ENCODE data around the gene SSH2. TPM values are rescaled to one million over a fixed set of nuclear protein-coding genes. Genes with fewer than 3 reads are reported as not detected.

The SSH2 gene
- total RNA-seq, 5 donors from 2014 or later (not counting 1 experiment from before 2014, with no cell fraction given), result 76.2 to 115 (median 82.7) TPM

DNA sequence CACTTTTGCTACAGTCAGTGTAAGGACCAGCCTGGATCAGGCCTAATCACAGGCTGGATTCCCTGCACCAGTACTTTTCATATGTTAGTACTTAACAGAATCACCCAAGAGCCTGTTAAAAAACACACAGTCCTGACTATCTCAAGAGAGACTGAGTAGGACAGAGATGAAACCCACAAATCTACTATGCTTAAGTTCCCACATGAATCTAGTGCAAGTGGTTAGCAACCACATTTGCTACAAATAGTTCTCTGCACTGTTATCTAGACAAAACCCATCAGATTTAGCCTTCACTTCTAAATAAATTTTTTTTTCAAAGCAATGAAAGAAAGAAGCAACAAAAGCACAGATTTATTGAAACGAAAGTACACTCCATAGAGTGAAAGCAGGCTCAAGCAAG, 38.9 kb downstream of the SSH2 start:
- DNase-seq, result no peak
- CTCF ChIA-PET, result interaction anchor here in 1 of 2 donors (1.4 kb wide), 1 partner anchor 40 kb away, joined by 4 read pairs; no protein-coding TSS in a partner anchor
- H3K27me3 ChIP-seq (replicated peaks in 1 of 2; ENCODE audit: control insufficient read depth in 2 of 2, extremely low read depth in 1 of 2, insufficient read depth in 2 of 2, low read length in 1 of 2), result no peaks in the 10 kb centered on the region
- no peaks in the 10 kb centered on the region for H3K36me3 ChIP-seq (ENCODE audit: control insufficient read depth in 2 of 2, extremely low read depth in 1 of 2, insufficient read depth in 1 of 2, low read length in 1 of 2)
- peak overlapping the region; percentile 9 to 45 for H3K27ac Mint-ChIP-seq
- H3K4me1 Mint-ChIP-seq, result peaks cover 19 to 31% (median 25%) of the 10 kb centered on the region in 3 donors
- H3K9me3 ChIP-seq, result no peaks in the 10 kb centered on the region
- H3K27ac ChIP-seq (ENCODE audit: low read length), result no peak overlapping the region
- POLR2A ChIA-PET, result interaction anchor here (0.6 to 0.7 kb wide), 2 partner anchors 22 to 99 kb away, joined by 4 to 8 read pairs; no protein-coding TSS in a partner anchor
- no peak overlapping the region for H3K4me3 Mint-ChIP-seq
- peaks cover 0 to 11% (median 9%) of the 10 kb centered on the region in 3 donors for H3K9me3 Mint-ChIP-seq
- H3K36me3 Mint-ChIP-seq, result peaks cover 20% of the 10 kb centered on the region
- no CpG with 5 or more reads among the region's 1 CpG for WGBS (ENCODE audit: insufficient coverage)
- H3K4me3 ChIP-seq (ENCODE audit: control insufficient read depth in 1 of 2, extremely low read depth in 1 of 2, low read length in 1 of 2), result no peak overlapping the region
- no peak for ATAC-seq (replicated peaks in 1 of 4)
- H3K4me1 ChIP-seq (ENCODE audit: control insufficient read depth in 1 of 2, extremely low read depth in 1 of 2, insufficient read depth in 2 of 2, low read length in 2 of 2), result no peaks in the 10 kb centered on the region
- H3K27me3 Mint-ChIP-seq, result no peaks in the 10 kb centered on the region

DNA sequence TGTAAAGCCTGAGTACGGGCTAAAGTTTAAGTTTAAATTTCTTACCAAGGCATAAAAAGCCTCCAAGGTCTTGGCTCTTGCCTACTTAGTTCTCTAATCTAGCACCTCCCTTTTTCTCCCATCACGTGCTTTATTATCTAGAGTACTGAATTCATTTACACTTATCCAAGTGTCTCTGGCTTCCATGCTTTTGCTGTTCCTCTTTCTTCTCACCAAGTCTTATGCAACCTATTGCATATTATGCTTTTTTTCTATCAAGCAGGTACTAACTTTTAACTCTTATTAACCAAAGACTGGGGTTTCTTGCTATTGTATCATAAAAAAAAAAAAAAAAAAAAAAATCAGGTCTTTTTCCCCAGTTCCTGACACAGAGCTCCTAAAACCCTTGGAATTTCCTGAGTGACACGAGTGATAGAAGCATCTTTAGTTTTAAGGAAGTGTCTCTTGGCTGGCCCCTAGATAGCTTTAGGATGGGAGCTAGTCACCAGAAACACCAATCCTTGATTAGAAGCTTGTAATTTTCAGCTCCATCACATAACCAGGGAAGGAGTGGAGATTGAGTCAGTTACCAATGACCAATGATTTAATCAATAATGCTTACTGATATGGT, 44.9 kb downstream of the SSH2 start:
- Mint-ChIP-seq H3K27ac (no peak overlapping the region), H3K9me3 (no peaks in the 10 kb centered on the region), H3K4me3 (no peak overlapping the region), H3K4me1 (peaks cover 37 to 48% (median 40%) of the 10 kb centered on the region in 3 donors), H3K36me3 (peaks cover 9% of the 10 kb centered on the region), H3K27me3 (no peaks in the 10 kb centered on the region)
- POLR2A ChIA-PET, result interaction anchor here in 1 of 2 donors (0.9 kb wide), 1 partner anchor 9 kb away, joined by 6 read pairs; no protein-coding TSS in a partner anchor
- no peak overlapping the region for H3K4me3 ChIP-seq (ENCODE audit: control insufficient read depth in 1 of 2, extremely low read depth in 1 of 2, low read length in 1 of 2)
- no peak overlapping the region for H3K27ac ChIP-seq (ENCODE audit: low read length)
- ATAC-seq (replicated peaks in 1 of 4) (no peak), DNase-seq (no peak)
- H3K36me3 ChIP-seq (ENCODE audit: control insufficient read depth in 2 of 2, extremely low read depth in 1 of 2, insufficient read depth in 1 of 2, low read length in 1 of 2), result no peaks in the 10 kb centered on the region
- no peaks in the 10 kb centered on the region for H3K27me3 ChIP-seq (replicated peaks in 1 of 2; ENCODE audit: control insufficient read depth in 2 of 2, extremely low read depth in 1 of 2, insufficient read depth in 2 of 2, low read length in 1 of 2)
- CTCF ChIA-PET, result interaction anchor here (0.6 to 0.7 kb wide), 3 partner anchors 65 to 77 kb away, joined by 3 to 7 read pairs (median 5); no protein-coding TSS in a partner anchor
- peaks cover 0 to 4% of the 10 kb centered on the region in 2 experiments for H3K4me1 ChIP-seq (ENCODE audit: control insufficient read depth in 1 of 2, extremely low read depth in 1 of 2, insufficient read depth in 2 of 2, low read length in 2 of 2)
- WGBS (ENCODE audit: insufficient coverage), result 92% methylated on average over 2 of the region's 3 CpGs
- no peaks in the 10 kb centered on the region for H3K9me3 ChIP-seq

DNA sequence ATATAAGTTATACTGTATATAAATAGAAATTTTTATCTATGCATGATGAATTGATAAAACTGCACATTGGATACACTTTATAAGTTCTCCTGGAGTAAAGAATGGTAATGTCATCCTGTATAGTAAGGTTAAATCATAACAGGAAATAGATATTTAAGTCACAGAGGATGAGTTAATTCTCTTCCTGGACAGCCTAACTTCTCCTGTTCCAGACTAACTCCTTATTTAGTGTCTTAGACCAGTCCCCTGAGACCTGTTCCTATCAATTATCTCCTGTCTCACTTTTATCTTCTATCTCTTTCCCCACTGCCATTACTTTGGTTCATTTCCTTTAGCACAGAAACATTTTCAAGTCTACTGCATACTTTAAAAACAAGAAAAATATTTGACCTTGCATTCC, 46.5 kb downstream of the SSH2 start:
- H3K4me3 ChIP-seq (ENCODE audit: control insufficient read depth in 1 of 2, extremely low read depth in 1 of 2, low read length in 1 of 2), result no peak overlapping the region
- no peaks in the 10 kb centered on the region for H3K9me3 Mint-ChIP-seq
- H3K9me3 ChIP-seq, result no peaks in the 10 kb centered on the region
- H3K36me3 Mint-ChIP-seq, result peaks cover 7% of the 10 kb centered on the region
- peak overlapping the region; percentile 6 to 82 for H3K27ac Mint-ChIP-seq
- H3K36me3 ChIP-seq (ENCODE audit: control insufficient read depth in 2 of 2, extremely low read depth in 1 of 2, insufficient read depth in 1 of 2, low read length in 1 of 2), result no peaks in the 10 kb centered on the region
- no peak overlapping the region for H3K27ac ChIP-seq (ENCODE audit: low read length)
- no peaks in the 10 kb centered on the region for H3K27me3 Mint-ChIP-seq
- peaks cover 41 to 56% (median 49%) of the 10 kb centered on the region in 3 donors for H3K4me1 Mint-ChIP-seq
- H3K27me3 ChIP-seq (replicated peaks in 1 of 2; ENCODE audit: control insufficient read depth in 2 of 2, extremely low read depth in 1 of 2, insufficient read depth in 2 of 2, low read length in 1 of 2), result no peaks in the 10 kb centered on the region
- ChIA-PET CTCF (no interaction called here), POLR2A (no interaction called here)
- peak in 1 of 4 experiments; percentile 38 for ATAC-seq (replicated peaks in 1 of 4)
- H3K4me1 ChIP-seq (ENCODE audit: control insufficient read depth in 1 of 2, extremely low read depth in 1 of 2, insufficient read depth in 2 of 2, low read length in 2 of 2), result peaks cover 0 to 7% of the 10 kb centered on the region in 2 experiments
- no peak for DNase-seq
- no peak overlapping the region for H3K4me3 Mint-ChIP-seq

DNA sequence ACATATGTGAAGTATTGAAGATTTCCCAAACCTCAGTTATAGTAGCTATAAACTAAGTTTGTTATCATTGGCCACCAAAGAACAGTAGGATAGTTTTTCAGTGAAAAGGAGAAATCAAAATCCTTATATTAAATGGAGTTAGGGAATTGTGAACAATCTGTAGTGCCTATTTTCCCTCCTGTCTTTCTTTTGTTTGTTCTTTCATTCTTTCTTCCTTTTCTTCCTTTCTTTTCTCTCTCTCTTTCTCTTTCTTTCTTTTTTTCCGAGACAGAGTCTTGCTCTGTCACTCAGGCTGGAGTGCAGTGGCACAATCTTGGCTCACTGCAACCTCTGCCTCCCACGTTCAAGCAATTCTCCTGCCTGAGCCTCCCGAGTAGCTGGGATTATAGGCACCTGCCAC, 48.8 kb downstream of the SSH2 start:
- 100% methylated on average over 2 of the region's 3 CpGs for WGBS (ENCODE audit: insufficient coverage)
- peaks cover 0 to 7% of the 10 kb centered on the region in 2 experiments for H3K4me1 ChIP-seq (ENCODE audit: control insufficient read depth in 1 of 2, extremely low read depth in 1 of 2, insufficient read depth in 2 of 2, low read length in 2 of 2)
- no peaks in the 10 kb centered on the region for H3K36me3 ChIP-seq (ENCODE audit: control insufficient read depth in 2 of 2, extremely low read depth in 1 of 2, insufficient read depth in 1 of 2, low read length in 1 of 2)
- no peak overlapping the region for H3K27ac ChIP-seq (ENCODE audit: low read length)
- Mint-ChIP-seq H3K4me1 (peaks cover 50 to 70% (median 55%) of the 10 kb centered on the region in 3 donors), H3K4me3 (no peak overlapping the region), H3K27me3 (no peaks in the 10 kb centered on the region), H3K27ac (no peak overlapping the region), H3K9me3 (no peaks in the 10 kb centered on the region), H3K36me3 (peaks cover 15% of the 10 kb centered on the region)
- no peak overlapping the region for H3K4me3 ChIP-seq (ENCODE audit: control insufficient read depth in 1 of 2, extremely low read depth in 1 of 2, low read length in 1 of 2)
- ATAC-seq (replicated peaks in 1 of 4) (no peak), DNase-seq (no peak)
- no peaks in the 10 kb centered on the region for H3K9me3 ChIP-seq
- H3K27me3 ChIP-seq (replicated peaks in 1 of 2; ENCODE audit: control insufficient read depth in 2 of 2, extremely low read depth in 1 of 2, insufficient read depth in 2 of 2, low read length in 1 of 2), result no peaks in the 10 kb centered on the region
- ChIA-PET POLR2A (no interaction called here), CTCF (no interaction called here)

DNA sequence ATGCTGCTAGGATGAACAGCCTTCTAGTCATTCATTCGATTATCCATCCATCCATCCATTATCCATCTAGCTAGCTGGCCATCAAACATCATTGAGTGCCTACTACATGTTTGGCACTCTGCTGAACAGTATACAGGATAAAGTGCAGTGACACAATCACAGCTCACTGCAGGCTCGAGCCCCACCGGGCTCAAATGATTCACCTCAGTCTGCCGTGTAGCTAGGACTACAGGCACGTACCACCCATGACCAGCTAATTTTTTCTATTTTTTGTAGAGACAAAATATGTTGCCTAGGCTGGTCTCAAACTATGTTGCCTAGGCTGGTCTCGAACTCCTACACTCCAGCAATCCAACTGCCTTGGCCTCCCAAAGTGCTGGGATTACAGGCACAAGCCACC, 50.0 kb downstream of the SSH2 start:
- no peak overlapping the region for H3K4me3 Mint-ChIP-seq
- H3K27me3 Mint-ChIP-seq, result no peaks in the 10 kb centered on the region
- no peaks in the 10 kb centered on the region for H3K9me3 Mint-ChIP-seq
- no peaks in the 10 kb centered on the region for H3K9me3 ChIP-seq
- ATAC-seq (replicated peaks in 1 of 4), result no peak
- no peak overlapping the region for H3K27ac Mint-ChIP-seq
- H3K36me3 ChIP-seq (ENCODE audit: control insufficient read depth in 2 of 2, extremely low read depth in 1 of 2, insufficient read depth in 1 of 2, low read length in 1 of 2), result no peaks in the 10 kb centered on the region
- no peak overlapping the region for H3K27ac ChIP-seq (ENCODE audit: low read length)
- ChIA-PET CTCF (no interaction called here), POLR2A (no interaction called here)
- peaks cover 50 to 74% (median 55%) of the 10 kb centered on the region in 3 donors for H3K4me1 Mint-ChIP-seq
- H3K36me3 Mint-ChIP-seq, result peaks cover 8% of the 10 kb centered on the region
- DNase-seq, result no peak
- no peak overlapping the region for H3K4me3 ChIP-seq (ENCODE audit: control insufficient read depth in 1 of 2, extremely low read depth in 1 of 2, low read length in 1 of 2)
- 96% methylated on average over 6 of the region's 6 CpGs for WGBS (ENCODE audit: insufficient coverage)
- peaks cover 0 to 7% of the 10 kb centered on the region in 2 experiments for H3K4me1 ChIP-seq (ENCODE audit: control insufficient read depth in 1 of 2, extremely low read depth in 1 of 2, insufficient read depth in 2 of 2, low read length in 2 of 2)
- H3K27me3 ChIP-seq (replicated peaks in 1 of 2; ENCODE audit: control insufficient read depth in 2 of 2, extremely low read depth in 1 of 2, insufficient read depth in 2 of 2, low read length in 1 of 2), result no peaks in the 10 kb centered on the region

DNA sequence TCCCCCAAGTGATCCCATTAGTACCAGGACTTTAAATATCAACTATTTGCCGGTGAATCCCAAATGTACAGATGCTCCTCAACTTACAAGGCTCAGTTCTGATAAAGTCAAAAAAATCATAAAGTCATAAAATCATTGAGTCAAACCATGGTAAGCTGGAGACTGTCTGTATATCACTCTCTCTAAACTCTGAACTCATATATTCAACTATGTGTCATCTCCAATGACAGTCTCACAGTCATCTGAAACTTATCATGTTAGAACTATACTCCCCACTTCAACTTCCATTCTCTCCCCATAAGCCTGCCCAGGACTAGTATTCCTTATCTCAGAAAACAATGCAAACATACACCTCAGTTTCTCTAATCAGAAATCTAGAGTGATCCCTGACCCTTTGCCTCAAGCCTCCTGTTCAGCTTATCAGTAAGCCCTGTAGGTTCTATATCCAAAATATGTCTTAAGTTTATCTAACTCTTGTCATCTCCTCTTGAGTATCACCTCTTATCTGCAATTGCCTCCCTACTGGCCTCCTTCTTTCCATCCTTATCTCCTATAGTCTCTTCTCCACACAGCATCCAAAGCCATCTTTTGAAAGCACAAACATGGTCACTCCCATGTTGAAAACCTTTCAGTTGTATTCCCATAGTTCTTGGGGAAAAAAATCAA, 55.0 kb downstream of the SSH2 start:
- POLR2A ChIA-PET, result no interaction called here

More for the DNA sequence above, 55.0 kb downstream of the SSH2 start:
- Mint-ChIP-seq H3K27me3 (no peaks in the 10 kb centered on the region), H3K36me3 (peaks cover 8% of the 10 kb centered on the region), H3K4me1 (peaks cover 29 to 44% (median 30%) of the 10 kb centered on the region in 3 donors), H3K4me3 (no peak overlapping the region), H3K27ac (no peak overlapping the region), H3K9me3 (no peaks in the 10 kb centered on the region)
- H3K9me3 ChIP-seq, result no peaks in the 10 kb centered on the region
- H3K27ac ChIP-seq (ENCODE audit: low read length), result no peak overlapping the region
- peaks cover 0 to 4% of the 10 kb centered on the region in 2 experiments for H3K4me1 ChIP-seq (ENCODE audit: control insufficient read depth in 1 of 2, extremely low read depth in 1 of 2, insufficient read depth in 2 of 2, low read length in 2 of 2)
- no peaks in the 10 kb centered on the region for H3K36me3 ChIP-seq (ENCODE audit: control insufficient read depth in 2 of 2, extremely low read depth in 1 of 2, insufficient read depth in 1 of 2, low read length in 1 of 2)
- H3K27me3 ChIP-seq (replicated peaks in 1 of 2; ENCODE audit: control insufficient read depth in 2 of 2, extremely low read depth in 1 of 2, insufficient read depth in 2 of 2, low read length in 1 of 2), result no peaks in the 10 kb centered on the region
- no peak overlapping the region for H3K4me3 ChIP-seq (ENCODE audit: control insufficient read depth in 1 of 2, extremely low read depth in 1 of 2, low read length in 1 of 2)
- no peak for DNase-seq
- no peak for ATAC-seq (replicated peaks in 1 of 4)
- CTCF ChIA-PET, result interaction anchor here in 1 of 2 donors (0.6 kb wide), 1 partner anchor 452 kb away, joined by 3 read pairs; no protein-coding TSS in a partner anchor
- WGBS (ENCODE audit: insufficient coverage), result 100% methylated on average over 1 of the region's 1 CpG
